ENCODE data around the gene ZNF280A. TPM values are rescaled to one million over a fixed set of nuclear protein-coding genes. Genes with fewer than 3 reads are reported as not detected.

Gene ZNF280A
- total RNA-seq, 1 experiment from 2014 or later = 0.31 TPM

Other genes starting within 250 kb of the ZNF280A start
- gene ZNF280B, start 11.5 kb downstream of the ZNF280A start, total RNA-seq (2014; rRNA removed; shearing (Covaris generic)) = 2.9 and 3.7 TPM in 2 replicates
- gene PRAME, start 39.0 kb upstream of the ZNF280A start, total RNA-seq (2014; rRNA removed; shearing (Covaris generic)) = not detected in 2 replicates
- gene GGTLC2, start 124.3 kb upstream of the ZNF280A start, total RNA-seq (2014; rRNA removed; shearing (Covaris generic)) = not detected in 2 replicates